Epithelial cell of proximal tubule (primary cell): Measurements from ENCODE around the gene MCC. TPM values are rescaled to one million over a fixed set of nuclear protein-coding genes. Genes with fewer than 3 reads are reported as not detected.

ENCODE experiments used
- DNase-seq: peaks from one replicate; pipeline ENCODE4 v3.0.0-alpha.2; 2011; ENCODE audit warnings: low read depth
- H3K4me3 ChIP-seq: 2 replicates; pipeline ENCODE4 v1.5.1; 2011; ENCODE audit warnings: low read depth, mild to moderate bottlenecking, low read length
- total RNA-seq: library from RNA; depleted of rRNA; stranded (reverse); fragments of >200 nt; gene quantifications from 2 replicates; pipeline ENCODE4 v1.2.3, GENCODE V29; 2015
- TF ChIP-seq, protein P1 (sequence below): conservative IDR thresholded peaks from 2 replicates; pipeline ENCODE4 v1.5.1; 2012; ENCODE audit warnings: low read depth, mild to moderate bottlenecking, low read length

The MCC gene
- total RNA-seq, 1 donor from 2014 or later = 6.3 TPM

DNA sequence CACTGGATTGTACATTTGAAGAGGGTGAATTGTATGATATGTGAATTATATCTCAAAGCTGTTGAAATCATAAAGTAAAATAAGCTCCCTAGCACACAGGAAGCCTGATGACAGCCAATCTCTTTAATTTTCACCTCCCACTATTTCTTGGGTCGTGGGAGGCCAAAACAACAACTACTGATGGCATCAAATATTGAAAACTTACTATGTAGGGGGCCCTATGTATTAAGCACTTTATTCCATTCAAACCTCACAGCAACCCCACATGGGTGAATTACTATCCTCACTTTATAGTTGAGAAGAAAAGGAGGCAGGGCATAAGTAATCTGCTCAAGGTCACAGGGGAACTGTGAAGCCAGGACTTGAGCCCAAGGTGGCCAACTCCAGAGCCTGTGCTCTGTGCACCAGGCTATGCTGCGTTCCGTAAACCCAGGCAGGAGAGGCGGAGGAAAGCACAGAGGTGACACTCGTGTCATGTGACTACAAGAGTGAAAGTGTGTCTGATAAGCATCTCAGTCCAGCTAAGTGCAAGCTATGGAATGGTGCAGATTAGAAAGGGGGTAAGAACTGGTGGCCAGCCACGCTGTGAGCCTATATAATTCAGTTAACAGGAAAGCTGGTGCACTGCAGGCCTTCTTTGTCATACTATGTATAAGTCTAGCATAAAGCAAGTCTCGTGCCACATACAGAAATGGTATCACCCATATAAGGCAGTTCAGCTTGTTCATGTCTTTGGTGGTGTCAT lies 290.6 kb downstream of the MCC start:
- DNase-seq = no peak
- H3K4me3 ChIP-seq = no peak overlapping the region
- TF ChIP-seq, protein P1, sequence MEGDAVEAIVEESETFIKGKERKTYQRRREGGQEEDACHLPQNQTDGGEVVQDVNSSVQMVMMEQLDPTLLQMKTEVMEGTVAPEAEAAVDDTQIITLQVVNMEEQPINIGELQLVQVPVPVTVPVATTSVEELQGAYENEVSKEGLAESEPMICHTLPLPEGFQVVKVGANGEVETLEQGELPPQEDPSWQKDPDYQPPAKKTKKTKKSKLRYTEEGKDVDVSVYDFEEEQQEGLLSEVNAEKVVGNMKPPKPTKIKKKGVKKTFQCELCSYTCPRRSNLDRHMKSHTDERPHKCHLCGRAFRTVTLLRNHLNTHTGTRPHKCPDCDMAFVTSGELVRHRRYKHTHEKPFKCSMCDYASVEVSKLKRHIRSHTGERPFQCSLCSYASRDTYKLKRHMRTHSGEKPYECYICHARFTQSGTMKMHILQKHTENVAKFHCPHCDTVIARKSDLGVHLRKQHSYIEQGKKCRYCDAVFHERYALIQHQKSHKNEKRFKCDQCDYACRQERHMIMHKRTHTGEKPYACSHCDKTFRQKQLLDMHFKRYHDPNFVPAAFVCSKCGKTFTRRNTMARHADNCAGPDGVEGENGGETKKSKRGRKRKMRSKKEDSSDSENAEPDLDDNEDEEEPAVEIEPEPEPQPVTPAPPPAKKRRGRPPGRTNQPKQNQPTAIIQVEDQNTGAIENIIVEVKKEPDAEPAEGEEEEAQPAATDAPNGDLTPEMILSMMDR = no peak

DNA sequence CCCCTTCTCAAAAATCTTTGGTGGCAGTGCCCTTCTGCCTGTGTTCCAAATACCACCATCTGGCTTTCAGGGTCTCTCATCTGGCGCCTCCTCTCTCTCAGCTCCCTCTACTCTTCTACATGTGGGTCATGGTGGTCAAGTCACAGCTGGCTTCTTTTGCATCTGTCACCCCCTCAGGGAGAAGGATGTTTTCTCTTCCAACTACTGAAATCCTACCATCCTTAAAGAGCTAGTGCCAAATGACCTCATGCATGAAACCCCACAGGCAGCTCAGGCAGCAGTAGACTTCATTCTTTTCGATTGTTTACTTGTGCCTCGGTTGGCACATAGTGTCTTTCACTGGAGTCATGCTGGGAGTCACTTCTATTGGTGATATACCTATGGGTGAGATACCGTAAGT lies 292.5 kb downstream of the MCC start:
- TF ChIP-seq, protein P1 = no peak
- no peak for DNase-seq
- H3K4me3 ChIP-seq = no peak overlapping the region

DNA sequence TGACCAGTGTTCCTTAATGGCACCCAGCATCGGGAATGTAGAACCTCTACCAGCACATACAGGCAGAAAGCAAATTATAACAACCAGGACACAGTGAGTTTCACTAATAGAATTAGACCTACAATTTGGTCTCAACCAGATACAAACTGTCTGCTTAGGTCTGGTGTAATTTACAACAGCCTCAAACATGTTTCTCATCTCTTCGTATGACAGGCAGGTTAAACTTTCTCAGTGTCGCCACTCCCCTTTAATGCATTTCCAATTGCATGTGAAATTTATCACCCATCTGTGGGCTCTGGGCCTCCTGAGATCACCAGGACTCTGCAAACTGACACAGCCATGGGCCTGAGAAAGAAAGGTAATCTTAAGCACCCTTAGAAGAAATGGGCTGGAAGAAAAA lies 293.0 kb downstream of the MCC start:
- DNase-seq = no peak
- TF ChIP-seq, protein P1 = no peak
- no peak overlapping the region for H3K4me3 ChIP-seq

DNA sequence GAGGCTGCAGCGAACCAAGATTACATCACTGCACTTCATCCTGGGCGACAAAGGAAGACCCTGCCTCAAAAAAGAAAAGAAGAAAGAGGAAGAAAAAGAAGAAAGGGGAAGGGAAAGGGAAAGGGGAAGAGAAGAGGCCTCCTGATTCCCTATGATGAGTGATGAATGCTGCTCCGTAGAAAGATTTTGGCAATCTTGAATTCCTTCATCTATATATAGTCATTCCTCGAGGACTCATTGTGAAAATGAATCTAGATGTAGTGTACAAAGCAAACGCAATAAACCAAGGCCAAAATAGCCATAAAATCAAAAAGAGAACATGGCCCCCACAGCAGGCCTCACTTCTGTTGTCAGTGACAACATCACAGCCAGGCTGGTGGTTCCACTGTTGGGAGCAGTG lies 293.7 kb downstream of the MCC start:
- H3K4me3 ChIP-seq = no peak overlapping the region

DNA sequence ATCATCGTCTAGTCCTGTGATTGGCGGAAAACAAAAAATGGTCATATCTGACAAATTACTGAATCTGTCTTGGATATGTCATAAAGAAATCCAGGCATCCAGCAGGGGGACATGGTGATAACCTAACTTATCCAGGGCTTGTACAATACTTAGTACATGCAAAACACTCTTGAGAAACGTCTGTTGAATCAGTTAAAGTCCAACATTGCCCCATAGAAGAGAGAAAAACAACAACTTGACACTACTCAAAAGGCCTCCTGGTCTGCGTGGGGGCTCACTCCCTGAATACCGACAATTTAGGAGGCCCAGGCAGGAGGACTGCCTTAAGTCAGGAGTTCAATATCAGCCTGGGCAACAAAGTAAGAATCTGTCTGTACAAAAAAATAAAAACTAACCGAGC lies 294.1 kb downstream of the MCC start:
- no peak overlapping the region for H3K4me3 ChIP-seq
- TF ChIP-seq, protein P1 = no peak
- no peak for DNase-seq

More for the DNA sequence above, 293.7 kb downstream of the MCC start:
- TF ChIP-seq, protein P1 = no peak
- DNase-seq = no peak

DNA sequence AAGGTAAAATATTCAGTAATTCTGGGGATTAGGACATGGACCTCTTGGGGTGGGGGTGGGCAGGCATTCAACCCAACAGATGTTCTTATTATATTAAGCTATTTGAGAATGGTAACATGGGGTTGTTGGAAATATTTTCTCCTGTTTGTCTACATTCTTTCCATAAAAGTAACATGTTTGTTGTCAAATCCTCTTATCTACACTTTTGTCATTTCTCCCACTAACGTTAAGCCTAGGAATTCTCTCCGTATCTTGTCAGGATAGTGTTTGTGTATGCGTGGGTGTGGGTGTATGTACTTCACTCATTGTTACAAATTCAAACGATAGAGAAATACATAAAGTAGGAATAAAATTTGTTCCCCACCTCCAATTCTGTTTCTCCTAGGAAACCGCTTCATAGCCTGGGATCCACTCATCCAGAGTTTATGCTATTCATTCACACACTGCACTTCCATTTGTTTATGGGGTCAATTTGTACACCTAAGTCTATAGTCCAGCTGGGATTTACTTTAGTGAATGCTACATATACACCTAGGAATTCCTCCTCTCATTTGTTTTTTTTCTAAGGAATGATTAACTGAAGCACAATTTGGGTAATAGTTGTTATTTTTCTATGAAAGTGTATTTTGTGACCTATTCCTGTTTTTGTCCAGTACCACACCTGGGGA lies 294.8 kb downstream of the MCC start:
- TF ChIP-seq, protein P1 = no peak
- no peak for DNase-seq
- H3K4me3 ChIP-seq = no peak overlapping the region
